GM23338 (cell line): ENCODE data around the gene VASN. TPM values are rescaled to one million over a fixed set of nuclear protein-coding genes. Genes with fewer than 3 reads are reported as not detected.

Experiments used
- ATAC-seq: fragments of 200-7000 bp; cut with Tn5 transposase; 3 replicates; pipeline ENCODE4 v1.9.1; 2020
- DNase-seq: peaks from one replicate; pipeline ENCODE4 v3.0.0-alpha.2; 2015; ENCODE audit warnings: low spot score
- H2AFZ ChIP-seq: fragments of 200-600 bp; sonication (generic); 2 replicates; pipeline ENCODE4 v1.8.0; 2016; ENCODE audit warnings: antibody characterized with exemption, mild to moderate bottlenecking, moderate library complexity
- H3F3A ChIP-seq: fragments of 200-600 bp; sonication (generic); replicated peaks from 2 replicates; pipeline ENCODE4 v1.8.0; 2017; ENCODE audit warnings: antibody characterized with exemption, mixed run types, low read depth
- H3K27ac ChIP-seq: fragments of 200-600 bp; sonication (generic); 2 replicates; pipeline ENCODE4 v1.6.1; 2016; ENCODE audit warnings: low read depth
- H3K27me3 ChIP-seq: fragments of 200-600 bp; sonication (generic); 2 replicates; pipeline ENCODE4 v1.8.0; 2016; ENCODE audit warnings: mild to moderate bottlenecking, mixed run types, moderate library complexity; ENCODE audit not compliant: insufficient read depth
- H3K36me3 ChIP-seq: fragments of 200-600 bp; sonication (generic); 2 replicates; pipeline ENCODE4 v1.8.0; 2016; ENCODE audit warnings: mild to moderate bottlenecking; ENCODE audit not compliant: insufficient read depth
- H3K4me1 ChIP-seq: fragments of 200-600 bp; sonication (generic); 2 replicates; pipeline ENCODE4 v1.8.0; 2016; ENCODE audit warnings: mild to moderate bottlenecking, moderate library complexity; ENCODE audit not compliant: insufficient read depth
- H3K4me2 ChIP-seq: fragments of 200-600 bp; sonication (generic); 2 replicates; pipeline ENCODE4 v1.7.1; 2017; ENCODE audit warnings: mixed run types
- H3K4me3 ChIP-seq: fragments of 200-600 bp; sonication (generic); 2 replicates; pipeline ENCODE4 v1.6.1; 2016; ENCODE audit warnings: mixed run types
- H3K79me2 ChIP-seq: fragments of 200-600 bp; sonication (generic); replicated peaks from 2 replicates; pipeline ENCODE4 v1.8.0; 2017; ENCODE audit warnings: mild to moderate bottlenecking; ENCODE audit not compliant: insufficient read depth
- H3K9me2 ChIP-seq: fragments of 200-600 bp; sonication (generic); 2 replicates; pipeline ENCODE4 v1.8.0; 2017; ENCODE audit not compliant: insufficient read depth
- H4K20me1 ChIP-seq: fragments of 200-600 bp; sonication (generic); replicated peaks from 2 replicates; pipeline ENCODE4 v1.8.0; 2017; ENCODE audit warnings: mild to moderate bottlenecking; ENCODE audit not compliant: insufficient read depth
- H3K27ac Mint-ChIP-seq: 2 replicates; pipeline ENCODE4 v1.8.0; 2020; ENCODE audit warnings: inconsistent platforms, mild to moderate bottlenecking, moderate library complexity, mixed read lengths
- H3K27me3 Mint-ChIP-seq: 3 replicates; pipeline ENCODE4 v1.8.0; 2022; ENCODE audit warnings: low read depth, mild to moderate bottlenecking, moderate library complexity, mixed read lengths, inconsistent platforms; ENCODE audit not compliant: insufficient read depth, poor library complexity
- H3K36me3 Mint-ChIP-seq: 3 replicates; pipeline ENCODE4 v1.8.0; 2021; ENCODE audit warnings: low read depth, mild to moderate bottlenecking, inconsistent platforms, moderate library complexity, mixed read lengths
- H3K4me1 Mint-ChIP-seq: 3 replicates; pipeline ENCODE4 v1.8.0; 2020; ENCODE audit warnings: mild to moderate bottlenecking, inconsistent platforms, mixed read lengths
- H3K4me3 Mint-ChIP-seq: 3 replicates; pipeline ENCODE4 v1.8.0; 2021; ENCODE audit warnings: moderate library complexity, mild to moderate bottlenecking, inconsistent platforms, mixed read lengths
- H3K9me3 Mint-ChIP-seq: 3 replicates; pipeline ENCODE4 v1.8.0; 2020; ENCODE audit warnings: moderate library complexity, mild to moderate bottlenecking, inconsistent platforms, mixed read lengths
- STAT1 ChIP-seq: IDR thresholded peaks from one replicate; pipeline ENCODE4 v1.6.1; 2016; ENCODE audit warnings: antibody characterized with exemption; ENCODE audit not compliant: unreplicated experiment
- polyA plus RNA-seq: library from polyadenylated mRNA; unstranded; fragments of >200 nt; fragmentation: Nextera tagmentation; extraction: Ambion mirVana; gene quantifications from 2 replicates; pipeline ENCODE4 v1.2.1, GENCODE V29; 2016
- total RNA-seq: library from RNA; depleted of rRNA; stranded (reverse); fragments of >200 nt; shearing (Covaris generic); gene quantifications from 2 replicates; pipeline ENCODE4 v1.2.3, GENCODE V29; 2014
- TF ChIP-seq, protein P1 (sequence below), 2 experiments: fragments of 200-600 bp in 1 of 2; sonication (generic) in 1 of 2; conservative IDR thresholded peaks; 2 replicates each; pipeline versions ENCODE4 v1.5.1 to v1.6.1; 2016 to 2017; ENCODE audit warnings: antibody characterized with exemption in 2 of 2, low read depth in 2 of 2, mild to moderate bottlenecking in 2 of 2, moderate library complexity in 1 of 2
- TF ChIP-seq, protein P2 (sequence below): fragments of 250-450 bp; sonication (Bioruptor Pico); IDR thresholded peaks from 2 replicates; pipeline ENCODE4 v1.5.0; 2020; ENCODE audit warnings: mild to moderate bottlenecking, moderate library complexity
- TF ChIP-seq, protein P3 (sequence below): IDR thresholded peaks from 2 replicates; pipeline ENCODE4 v1.6.1; 2016; ENCODE audit warnings: antibody characterized with exemption

Gene VASN
- total and polyA plus RNA-seq, 2 experiments from 2014 or later, result 8.0 to 15.5 TPM

DNA sequence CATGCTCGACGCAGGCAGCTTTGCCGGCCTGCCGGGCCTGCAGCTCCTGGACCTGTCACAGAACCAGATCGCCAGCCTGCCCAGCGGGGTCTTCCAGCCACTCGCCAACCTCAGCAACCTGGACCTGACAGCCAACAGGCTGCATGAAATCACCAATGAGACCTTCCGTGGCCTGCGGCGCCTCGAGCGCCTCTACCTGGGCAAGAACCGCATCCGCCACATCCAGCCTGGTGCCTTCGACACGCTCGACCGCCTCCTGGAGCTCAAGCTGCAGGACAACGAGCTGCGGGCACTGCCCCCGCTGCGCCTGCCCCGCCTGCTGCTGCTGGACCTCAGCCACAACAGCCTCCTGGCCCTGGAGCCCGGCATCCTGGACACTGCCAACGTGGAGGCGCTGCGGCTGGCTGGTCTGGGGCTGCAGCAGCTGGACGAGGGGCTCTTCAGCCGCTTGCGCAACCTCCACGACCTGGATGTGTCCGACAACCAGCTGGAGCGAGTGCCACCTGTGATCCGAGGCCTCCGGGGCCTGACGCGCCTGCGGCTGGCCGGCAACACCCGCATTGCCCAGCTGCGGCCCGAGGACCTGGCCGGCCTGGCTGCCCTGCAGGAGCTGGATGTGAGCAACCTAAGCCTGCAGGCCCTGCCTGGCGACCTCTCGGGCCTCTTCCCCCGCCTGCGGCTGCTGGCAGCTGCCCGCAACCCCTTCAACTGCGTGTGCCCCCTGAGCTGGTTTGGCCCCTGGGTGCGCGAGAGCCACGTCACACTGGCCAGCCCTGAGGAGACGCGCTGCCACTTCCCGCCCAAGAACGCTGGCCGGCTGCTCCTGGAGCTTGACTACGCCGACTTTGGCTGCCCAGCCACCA lies 9.7 kb downstream of the VASN start:
- H3K4me3 ChIP-seq, result no peak overlapping the region
- no peaks in the 10 kb centered on the region for H3F3A ChIP-seq
- H3K27ac Mint-ChIP-seq, result no peak overlapping the region
- H3K27ac ChIP-seq, result no peak overlapping the region
- H3K4me2 ChIP-seq, result no peak overlapping the region
- ATAC-seq (no peak), DNase-seq (no peak)
- no peaks in the 10 kb centered on the region for H3K79me2 ChIP-seq
- no peaks in the 10 kb centered on the region for H3K27me3 ChIP-seq
- no peaks in the 10 kb centered on the region for H3K36me3 ChIP-seq
- H3K9me3 Mint-ChIP-seq, result no peaks in the 10 kb centered on the region
- H3K36me3 Mint-ChIP-seq, result no peaks in the 10 kb centered on the region; the same call in 1 of the 3 replicates
- H4K20me1 ChIP-seq, result no peaks in the 10 kb centered on the region; the same call in 1 of the 2 replicates
- H3K27me3 Mint-ChIP-seq, result peaks cover 5% of the 10 kb centered on the region
- TF ChIP-seq, protein P1, sequence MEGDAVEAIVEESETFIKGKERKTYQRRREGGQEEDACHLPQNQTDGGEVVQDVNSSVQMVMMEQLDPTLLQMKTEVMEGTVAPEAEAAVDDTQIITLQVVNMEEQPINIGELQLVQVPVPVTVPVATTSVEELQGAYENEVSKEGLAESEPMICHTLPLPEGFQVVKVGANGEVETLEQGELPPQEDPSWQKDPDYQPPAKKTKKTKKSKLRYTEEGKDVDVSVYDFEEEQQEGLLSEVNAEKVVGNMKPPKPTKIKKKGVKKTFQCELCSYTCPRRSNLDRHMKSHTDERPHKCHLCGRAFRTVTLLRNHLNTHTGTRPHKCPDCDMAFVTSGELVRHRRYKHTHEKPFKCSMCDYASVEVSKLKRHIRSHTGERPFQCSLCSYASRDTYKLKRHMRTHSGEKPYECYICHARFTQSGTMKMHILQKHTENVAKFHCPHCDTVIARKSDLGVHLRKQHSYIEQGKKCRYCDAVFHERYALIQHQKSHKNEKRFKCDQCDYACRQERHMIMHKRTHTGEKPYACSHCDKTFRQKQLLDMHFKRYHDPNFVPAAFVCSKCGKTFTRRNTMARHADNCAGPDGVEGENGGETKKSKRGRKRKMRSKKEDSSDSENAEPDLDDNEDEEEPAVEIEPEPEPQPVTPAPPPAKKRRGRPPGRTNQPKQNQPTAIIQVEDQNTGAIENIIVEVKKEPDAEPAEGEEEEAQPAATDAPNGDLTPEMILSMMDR (conservative IDR thresholded peaks at IDR 0.05; ENCODE audit: low read depth in 2 of 2), result peak in 1 of 2 experiments; percentile 15; a peak in 1 of 4 replicates
- TF ChIP-seq, protein P2, sequence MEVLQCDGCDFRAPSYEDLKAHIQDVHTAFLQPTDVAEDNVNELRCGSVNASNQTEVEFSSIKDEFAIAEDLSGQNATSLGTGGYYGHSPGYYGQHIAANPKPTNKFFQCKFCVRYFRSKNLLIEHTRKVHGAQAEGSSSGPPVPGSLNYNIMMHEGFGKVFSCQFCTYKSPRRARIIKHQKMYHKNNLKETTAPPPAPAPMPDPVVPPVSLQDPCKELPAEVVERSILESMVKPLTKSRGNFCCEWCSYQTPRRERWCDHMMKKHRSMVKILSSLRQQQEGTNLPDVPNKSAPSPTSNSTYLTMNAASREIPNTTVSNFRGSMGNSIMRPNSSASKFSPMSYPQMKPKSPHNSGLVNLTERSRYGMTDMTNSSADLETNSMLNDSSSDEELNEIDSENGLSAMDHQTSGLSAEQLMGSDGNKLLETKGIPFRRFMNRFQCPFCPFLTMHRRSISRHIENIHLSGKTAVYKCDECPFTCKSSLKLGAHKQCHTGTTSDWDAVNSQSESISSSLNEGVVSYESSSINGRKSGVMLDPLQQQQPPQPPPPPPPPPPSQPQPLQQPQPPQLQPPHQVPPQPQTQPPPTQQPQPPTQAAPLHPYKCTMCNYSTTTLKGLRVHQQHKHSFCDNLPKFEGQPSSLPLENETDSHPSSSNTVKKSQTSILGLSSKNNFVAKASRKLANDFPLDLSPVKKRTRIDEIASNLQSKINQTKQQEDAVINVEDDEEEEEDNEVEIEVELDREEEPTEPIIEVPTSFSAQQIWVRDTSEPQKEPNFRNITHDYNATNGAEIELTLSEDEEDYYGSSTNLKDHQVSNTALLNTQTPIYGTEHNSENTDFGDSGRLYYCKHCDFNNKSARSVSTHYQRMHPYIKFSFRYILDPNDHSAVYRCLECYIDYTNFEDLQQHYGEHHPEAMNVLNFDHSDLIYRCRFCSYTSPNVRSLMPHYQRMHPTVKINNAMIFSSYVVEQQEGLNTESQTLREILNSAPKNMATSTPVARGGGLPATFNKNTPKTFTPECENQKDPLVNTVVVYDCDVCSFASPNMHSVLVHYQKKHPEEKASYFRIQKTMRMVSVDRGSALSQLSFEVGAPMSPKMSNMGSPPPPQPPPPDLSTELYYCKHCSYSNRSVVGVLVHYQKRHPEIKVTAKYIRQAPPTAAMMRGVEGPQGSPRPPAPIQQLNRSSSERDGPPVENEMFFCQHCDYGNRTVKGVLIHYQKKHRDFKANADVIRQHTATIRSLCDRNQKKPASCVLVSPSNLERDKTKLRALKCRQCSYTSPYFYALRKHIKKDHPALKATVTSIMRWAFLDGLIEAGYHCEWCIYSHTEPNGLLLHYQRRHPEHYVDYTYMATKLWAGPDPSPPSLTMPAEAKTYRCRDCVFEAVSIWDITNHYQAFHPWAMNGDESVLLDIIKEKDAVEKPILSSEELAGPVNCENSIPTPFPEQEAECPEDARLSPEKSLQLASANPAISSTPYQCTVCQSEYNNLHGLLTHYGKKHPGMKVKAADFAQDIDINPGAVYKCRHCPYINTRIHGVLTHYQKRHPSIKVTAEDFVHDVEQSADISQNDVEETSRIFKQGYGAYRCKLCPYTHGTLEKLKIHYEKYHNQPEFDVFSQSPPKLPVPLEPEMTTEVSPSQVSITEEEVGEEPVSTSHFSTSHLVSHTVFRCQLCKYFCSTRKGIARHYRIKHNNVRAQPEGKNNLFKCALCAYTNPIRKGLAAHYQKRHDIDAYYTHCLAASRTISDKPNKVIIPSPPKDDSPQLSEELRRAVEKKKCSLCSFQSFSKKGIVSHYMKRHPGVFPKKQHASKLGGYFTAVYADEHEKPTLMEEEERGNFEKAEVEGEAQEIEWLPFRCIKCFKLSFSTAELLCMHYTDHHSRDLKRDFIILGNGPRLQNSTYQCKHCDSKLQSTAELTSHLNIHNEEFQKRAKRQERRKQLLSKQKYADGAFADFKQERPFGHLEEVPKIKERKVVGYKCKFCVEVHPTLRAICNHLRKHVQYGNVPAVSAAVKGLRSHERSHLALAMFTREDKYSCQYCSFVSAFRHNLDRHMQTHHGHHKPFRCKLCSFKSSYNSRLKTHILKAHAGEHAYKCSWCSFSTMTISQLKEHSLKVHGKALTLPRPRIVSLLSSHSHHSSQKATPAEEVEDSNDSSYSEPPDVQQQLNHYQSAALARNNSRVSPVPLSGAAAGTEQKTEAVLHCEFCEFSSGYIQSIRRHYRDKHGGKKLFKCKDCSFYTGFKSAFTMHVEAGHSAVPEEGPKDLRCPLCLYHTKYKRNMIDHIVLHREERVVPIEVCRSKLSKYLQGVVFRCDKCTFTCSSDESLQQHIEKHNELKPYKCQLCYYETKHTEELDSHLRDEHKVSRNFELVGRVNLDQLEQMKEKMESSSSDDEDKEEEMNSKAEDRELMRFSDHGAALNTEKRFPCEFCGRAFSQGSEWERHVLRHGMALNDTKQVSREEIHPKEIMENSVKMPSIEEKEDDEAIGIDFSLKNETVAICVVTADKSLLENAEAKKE (CRISPR knock-in tag), result no peak
- TF ChIP-seq, protein P3, sequence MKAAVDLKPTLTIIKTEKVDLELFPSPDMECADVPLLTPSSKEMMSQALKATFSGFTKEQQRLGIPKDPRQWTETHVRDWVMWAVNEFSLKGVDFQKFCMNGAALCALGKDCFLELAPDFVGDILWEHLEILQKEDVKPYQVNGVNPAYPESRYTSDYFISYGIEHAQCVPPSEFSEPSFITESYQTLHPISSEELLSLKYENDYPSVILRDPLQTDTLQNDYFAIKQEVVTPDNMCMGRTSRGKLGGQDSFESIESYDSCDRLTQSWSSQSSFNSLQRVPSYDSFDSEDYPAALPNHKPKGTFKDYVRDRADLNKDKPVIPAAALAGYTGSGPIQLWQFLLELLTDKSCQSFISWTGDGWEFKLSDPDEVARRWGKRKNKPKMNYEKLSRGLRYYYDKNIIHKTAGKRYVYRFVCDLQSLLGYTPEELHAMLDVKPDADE, result no peak
- no peak for TF ChIP-seq STAT1
- H2AFZ ChIP-seq, result no peak overlapping the region
- H3K9me2 ChIP-seq, result no peaks in the 10 kb centered on the region
- peaks cover 19% of the 10 kb centered on the region for H3K4me1 ChIP-seq
- peaks cover 37% of the 10 kb centered on the region for H3K4me1 Mint-ChIP-seq
- H3K4me3 Mint-ChIP-seq, result no peak overlapping the region
